Ishikawa (cell line): Measurements from ENCODE around the gene GPAT3.

Experiments
- CEBPB ChIP-seq: IDR thresholded peaks from 2 replicates; pipeline ENCODE4 v1.6.1; 2012
- CREB1 ChIP-seq: IDR thresholded peaks from 2 replicates; pipeline ENCODE4 v1.6.1; 2012; ENCODE audit warnings: low read depth
- EGR1 ChIP-seq: IDR thresholded peaks from 2 replicates; pipeline ENCODE4 v1.6.1; 2012
- EP300 ChIP-seq: IDR thresholded peaks from 2 replicates; pipeline ENCODE4 v1.6.1; 2012; ENCODE audit warnings: borderline replicate concordance
- NFIC ChIP-seq: IDR thresholded peaks from 2 replicates; pipeline ENCODE4 v1.6.1; 2012
- TAF1 ChIP-seq: IDR thresholded peaks from 2 replicates; pipeline ENCODE4 v1.6.1; 2012; ENCODE audit warnings: low read depth, mild to moderate bottlenecking
- TCF12 ChIP-seq: IDR thresholded peaks from 2 replicates; pipeline ENCODE4 v1.6.1; 2012; ENCODE audit warnings: low read depth
- TEAD4 ChIP-seq: IDR thresholded peaks from 2 replicates; pipeline ENCODE4 v1.6.1; 2012
- YY1 ChIP-seq: IDR thresholded peaks from 2 replicates; pipeline ENCODE4 v1.6.1; 2012; ENCODE audit warnings: low read depth
- ZBTB7A ChIP-seq: IDR thresholded peaks from 2 replicates; pipeline ENCODE4 v1.6.1; 2012; ENCODE audit warnings: low read depth
- TF ChIP-seq, protein P1 (sequence below): IDR thresholded peaks from 2 replicates; pipeline ENCODE4 v1.6.1; 2012
- TF ChIP-seq, protein P2 (sequence below): IDR thresholded peaks from 2 replicates; pipeline ENCODE4 v1.6.1; 2012
- TF ChIP-seq, protein P3 (sequence below): IDR thresholded peaks from 2 replicates; pipeline ENCODE4 v1.6.1; 2012; ENCODE audit warnings: low read depth, mild to moderate bottlenecking

DNA sequence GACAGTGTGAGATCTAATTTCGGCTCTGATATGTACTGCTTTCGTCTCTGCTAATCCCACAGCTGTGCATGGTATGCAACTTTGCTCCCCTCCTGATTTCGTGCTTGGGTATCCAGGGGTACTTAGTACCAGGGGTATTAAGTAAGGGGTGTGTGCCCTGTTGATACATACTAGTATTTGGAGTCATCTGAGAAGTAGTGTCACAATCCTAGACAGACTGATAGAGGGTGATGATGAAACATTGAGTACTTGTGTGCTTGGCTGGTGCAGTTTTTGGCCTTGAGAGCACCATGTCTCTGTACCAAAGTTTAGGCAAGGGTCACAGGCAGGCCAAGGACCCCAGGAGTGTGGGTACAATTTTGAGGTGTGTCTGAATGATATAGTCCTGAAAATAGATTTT, 10.9 kb downstream of the GPAT3 start:
- no peak for TF ChIP-seq EP300
- TF ChIP-seq YY1 = no peak
- TF ChIP-seq CEBPB = no peak
- no peak for TF ChIP-seq TCF12
- TF ChIP-seq CREB1 = no peak
- TF ChIP-seq, protein P1, sequence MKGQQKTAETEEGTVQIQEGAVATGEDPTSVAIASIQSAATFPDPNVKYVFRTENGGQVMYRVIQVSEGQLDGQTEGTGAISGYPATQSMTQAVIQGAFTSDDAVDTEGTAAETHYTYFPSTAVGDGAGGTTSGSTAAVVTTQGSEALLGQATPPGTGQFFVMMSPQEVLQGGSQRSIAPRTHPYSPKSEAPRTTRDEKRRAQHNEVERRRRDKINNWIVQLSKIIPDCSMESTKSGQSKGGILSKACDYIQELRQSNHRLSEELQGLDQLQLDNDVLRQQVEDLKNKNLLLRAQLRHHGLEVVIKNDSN = no peak
- TF ChIP-seq TAF1 = no peak
- TF ChIP-seq, protein P2, sequence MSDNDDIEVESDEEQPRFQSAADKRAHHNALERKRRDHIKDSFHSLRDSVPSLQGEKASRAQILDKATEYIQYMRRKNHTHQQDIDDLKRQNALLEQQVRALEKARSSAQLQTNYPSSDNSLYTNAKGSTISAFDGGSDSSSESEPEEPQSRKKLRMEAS = no peak
- TF ChIP-seq, protein P3, sequence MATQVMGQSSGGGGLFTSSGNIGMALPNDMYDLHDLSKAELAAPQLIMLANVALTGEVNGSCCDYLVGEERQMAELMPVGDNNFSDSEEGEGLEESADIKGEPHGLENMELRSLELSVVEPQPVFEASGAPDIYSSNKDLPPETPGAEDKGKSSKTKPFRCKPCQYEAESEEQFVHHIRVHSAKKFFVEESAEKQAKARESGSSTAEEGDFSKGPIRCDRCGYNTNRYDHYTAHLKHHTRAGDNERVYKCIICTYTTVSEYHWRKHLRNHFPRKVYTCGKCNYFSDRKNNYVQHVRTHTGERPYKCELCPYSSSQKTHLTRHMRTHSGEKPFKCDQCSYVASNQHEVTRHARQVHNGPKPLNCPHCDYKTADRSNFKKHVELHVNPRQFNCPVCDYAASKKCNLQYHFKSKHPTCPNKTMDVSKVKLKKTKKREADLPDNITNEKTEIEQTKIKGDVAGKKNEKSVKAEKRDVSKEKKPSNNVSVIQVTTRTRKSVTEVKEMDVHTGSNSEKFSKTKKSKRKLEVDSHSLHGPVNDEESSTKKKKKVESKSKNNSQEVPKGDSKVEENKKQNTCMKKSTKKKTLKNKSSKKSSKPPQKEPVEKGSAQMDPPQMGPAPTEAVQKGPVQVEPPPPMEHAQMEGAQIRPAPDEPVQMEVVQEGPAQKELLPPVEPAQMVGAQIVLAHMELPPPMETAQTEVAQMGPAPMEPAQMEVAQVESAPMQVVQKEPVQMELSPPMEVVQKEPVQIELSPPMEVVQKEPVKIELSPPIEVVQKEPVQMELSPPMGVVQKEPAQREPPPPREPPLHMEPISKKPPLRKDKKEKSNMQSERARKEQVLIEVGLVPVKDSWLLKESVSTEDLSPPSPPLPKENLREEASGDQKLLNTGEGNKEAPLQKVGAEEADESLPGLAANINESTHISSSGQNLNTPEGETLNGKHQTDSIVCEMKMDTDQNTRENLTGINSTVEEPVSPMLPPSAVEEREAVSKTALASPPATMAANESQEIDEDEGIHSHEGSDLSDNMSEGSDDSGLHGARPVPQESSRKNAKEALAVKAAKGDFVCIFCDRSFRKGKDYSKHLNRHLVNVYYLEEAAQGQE = no peak
- TF ChIP-seq ZBTB7A = no peak
- TF ChIP-seq NFIC = no peak
- TF ChIP-seq EGR1 = no peak
- no peak for TF ChIP-seq TEAD4
